Heart left ventricle (tissue), 16 donors: ENCODE results near the gene NUDT14. TPM values are rescaled to one million over a fixed set of nuclear protein-coding genes. Genes with fewer than 3 reads are reported as not detected.

ENCODE experiments used
- ATAC-seq, 4 donors: fragments of 200-7000 bp; cut with Tn5 transposase; one replicate each; pipeline ENCODE4 v1.9.1; 2020 to 2022; ENCODE audit warnings: moderate library complexity in 4 of 4, mild to moderate bottlenecking in 3 of 4, moderate number of reproducible peaks in 1 of 4
- DNase-seq, 5 donors: peaks; one replicate each; pipeline ENCODE4 v3.0.0-alpha.2; 2020
- H3K27ac ChIP-seq, 12 donors: fragments of 200-600 bp; sonication (generic) in 4 of 12; one replicate each; pipeline versions ENCODE4 v1.5.0 to v1.8.0; 2016 to 2022; ENCODE audit warnings: mild to moderate bottlenecking in 2 of 12
- H3K27me3 ChIP-seq, 9 donors: fragments of 200-600 bp; sonication (generic) in 2 of 9; one replicate each; pipeline versions ENCODE4 v1.5.1 to v1.8.0; 2016 to 2022; ENCODE audit warnings: mild to moderate bottlenecking in 3 of 9
- H3K36me3 ChIP-seq, 9 donors: fragments of 200-600 bp; sonication (generic) in 2 of 9; one replicate each; pipeline versions ENCODE4 v1.5.0 to v1.8.0; 2018 to 2022; ENCODE audit warnings: mild to moderate bottlenecking in 2 of 9
- H3K4me1 ChIP-seq, 12 donors: fragments of 200-600 bp; sonication (generic) in 4 of 12; one replicate each; pipeline versions ENCODE4 v1.5.0 to v1.8.0; 2016 to 2022; ENCODE audit warnings: mild to moderate bottlenecking in 3 of 12
- H3K4me3 ChIP-seq, 12 donors: fragments of 200-600 bp; sonication (generic) in 4 of 12; one replicate each; pipeline versions ENCODE4 v1.5.0 to v1.8.0; 2017 to 2022; ENCODE audit warnings: mild to moderate bottlenecking in 9 of 12, moderate library complexity in 4 of 12
- H3K9me3 ChIP-seq, 12 donors: fragments of 200-600 bp; sonication (generic) in 4 of 12; one replicate each; pipeline versions ENCODE4 v1.5.0 to v1.8.0; 2016 to 2022; ENCODE audit warnings: mild to moderate bottlenecking in 1 of 12
- CTCF ChIP-seq, 12 donors: fragments of 200-600 bp; sonication (generic) in 4 of 12; IDR thresholded peaks; one replicate each; pipeline versions ENCODE4 v1.5.0 to v1.8.0; 2018 to 2022; ENCODE audit warnings: antibody characterized with exemption in 12 of 12, mild to moderate bottlenecking in 5 of 12
- POLR2A ChIP-seq, 2 donors: fragments of 450-650 bp; IDR thresholded peaks; one replicate each; pipeline ENCODE4 v1.6.1; 2017; ENCODE audit warnings: antibody characterized with exemption in 2 of 2, mild to moderate bottlenecking in 2 of 2, moderate library complexity in 2 of 2
- WGBS, 4 donors: extraction: QIAGEN DNeasy Blood & Tissue Kit in 2 of 4; methylation state at CpG; one replicate each; pipeline versions ENCODE4 v1.1.5 to v1.1.7; 2013 to 2018; 5-methylcytosine and 5-hydroxymethylcytosine counted together
- intact Hi-C, 10 donors: fragments of 100-400 bp; cut with DNase I; formaldehyde crosslinking; loops; one replicate each; pipeline versions ENCODE4 v1.11.1 to v1.14.2; 2022
- long read RNA-seq, 3 donors: library from polyadenylated mRNA; unstranded; transcript quantifications; one replicate each; pipeline ENCODE4 v2.0.0, GENCODE V29; 2020 to 2021
- polyA plus RNA-seq, 2 donors: library from polyadenylated mRNA; stranded (reverse); fragments of 200-250 nt; gene quantifications; one replicate each; pipeline ENCODE4 v1.2.3, GENCODE V29; 2013
- total RNA-seq, 9 donors: library from RNA; depleted of rRNA in 2 of 9; stranded (reverse); fragments of >200 nt in 2 of 9; fragmentation: NEBNext Ultra II Directional in 3 of 9; extraction: Animal tissue kit (Norgen Biotek cat#: 25700) in 3 of 9; gene quantifications; one replicate each; pipeline versions ENCODE4 v1.1.0 to v1.2.4, GENCODE V29; 2016 to 2023
- donor health status: ischemic (EF 13 %, LVEDD 7.1; RV severe dilation, severe dysfunction).
- donor health status: healthy with polysubstance abuse.
- donor health status: DM: no; HTN: yes; CAD: no.
- donor health status: DM: no; HTN: no; CAD: no.
- donor health status: ischemic (EF 25% LVEDD 6.9; RV normal size, moderate dysfunction).
- donor health status: ischemic (EF 25% LVEDD 5.7; RV mildly dilated, moderate dysfunction).
- donor health status: healthy.
- donor health status: DM: yes; HTN: yes; CAD: no.
- donor health status: ischemic (EF 35%, LVEDD 5.7; RV mildly dilated, moderate dysfunction).
- donor health status: nonischemic (EF 11% LVEDD 7.7; RV severe dilation, severe dysfunction).
- donor health status: DM: yes; HTN: yes; CAD: no.
- donor health status: PGD.
- donor health status: ischemic (EF 29% LVEDD 5.4; RV normal size, mild dysfunction).
- donor health status: nonischemic (EF 23%, LVEDD 6.1; RV moderate dilation, normal function).

NUDT14 gene
- total RNA-seq (10 to 100 TPM; 16.7 to 48.9 (median 23.8) TPM), polyA plus RNA-seq (10 to 100 TPM; 14.3 to 29.6 TPM)
- long read RNA-seq, donor 1, transcript NUDT14-202 (5 exons, 845 nt), result major isoform, 13 of 19 reads
- long read RNA-seq, donor 1, partial matches to known transcripts, result 1 of 19 reads
- long read RNA-seq, donor 1, other reads (novel, unspliced or antisense), result 5 of 19 reads
- long read RNA-seq, donor 2, transcript NUDT14-202 (5 exons, 845 nt), result major isoform, 12 of 15 reads
- long read RNA-seq, donor 2, partial matches to known transcripts, result 0 of 15 reads
- long read RNA-seq, donor 2, other reads (novel, unspliced or antisense), result 1 of 15 reads
- long read RNA-seq, donor 3, transcript NUDT14-202 (5 exons, 845 nt), result major isoform, 8 of 8 reads
- long read RNA-seq, donor 3, partial matches to known transcripts, result 0 of 8 reads
- long read RNA-seq, donor 3, other reads (novel, unspliced or antisense), result 0 of 8 reads

- ATAC-seq (peak in 2 of 4 donors; percentile 72 to 76), DNase-seq (peak in 3 of 5 donors; percentile 66 to 87 (median 69))
- Histone ChIP-seq H3K4me3 (peak within 1 kb of the TSS in 11 of 12 donors; percentile 14 to 66 (median 58)), H3K27me3 (no peaks in the 10 kb centered on the region), H3K36me3 (peaks cover 0 to 3% (median 0%) of the 10 kb centered on the region in 9 donors), H3K27ac (peak within 1 kb of the TSS in 9 of 12 donors; percentile 19 to 74 (median 47)), H3K9me3 (no peaks in the 10 kb centered on the region), H3K4me1 (peaks cover 0 to 26% (median 15%) of the 10 kb centered on the region in 12 donors)
- TF ChIP-seq POLR2A (IDR thresholded peaks at IDR 0.05) (no peak), CTCF (IDR thresholded peaks at IDR 0.05) (no peak)
- intact Hi-C loops, result loop anchor here in 1 of 10 donors (10.0 kb wide), 1 partner anchor 354 kb away; no protein-coding TSS in a partner anchor
- 2 to 7% (median 3%) methylated on average over 44 to 105 of the region's 106 CpGs for WGBS, 4 donors
These were observed at the start of gene NUDT14 for GRCh38 chr14:105180592-105181548. NUDT14 (minus strand) TSS chr14:105181312; CDS start chr14:105181209, 103 bp downstream.

- intact Hi-C loops, result no loop called here
- DNase-seq (peak in 1 of 5 donors; percentile 48), ATAC-seq (no peak)
- Histone ChIP-seq H3K9me3 (no peaks in the 10 kb centered on the region), H3K4me1 (no peaks in the 10 kb centered on the region), H3K27ac (no peak overlapping the region), H3K27me3 (no peaks in the 10 kb centered on the region), H3K36me3 (peaks cover 0 to 41% (median 26%) of the 10 kb centered on the region in 9 donors), H3K4me3 (no peak overlapping the region)
- no peak for TF ChIP-seq CTCF (IDR thresholded peaks at IDR 0.05)
- TF ChIP-seq POLR2A (IDR thresholded peaks at IDR 0.05), result no peak
- WGBS, 4 donors, result 86 to 94% (median 93%) methylated on average over 11 to 18 of the region's 18 CpGs
These were observed 48.1 kb upstream of the NUDT14 start for GRCh38 chr14:105229099-105229655.

- WGBS, 4 donors, result 54 to 61% (median 60%) methylated on average over 17 of the region's 17 CpGs
- Histone ChIP-seq H3K36me3 (peaks cover 0 to 47% (median 31%) of the 10 kb centered on the region in 9 donors), H3K9me3 (no peaks in the 10 kb centered on the region), H3K27me3 (no peaks in the 10 kb centered on the region), H3K4me1 (no peaks in the 10 kb centered on the region), H3K4me3 (no peak overlapping the region), H3K27ac (no peak overlapping the region)
- peak in 2 of 4 donors; percentile 22 to 39 for ATAC-seq
- intact Hi-C loops, result no loop called here
- peak in 1 of 5 donors; percentile 53 for DNase-seq
- TF ChIP-seq CTCF (IDR thresholded peaks at IDR 0.05) (no peak), POLR2A (IDR thresholded peaks at IDR 0.05) (no peak)
These were observed 47.5 kb upstream of the NUDT14 start for GRCh38 chr14:105228562-105228961.
